Activated T-cell treated with anti-CD3 and anti-CD28 coated beads, Interleukin-2, amount 50 U/mL, for 48 hours (primary cell): ENCODE measurements around the gene THADA.

ENCODE experiments used
- DNase-seq, 2 experiments: peaks; one replicate each; pipeline ENCODE4 v3.0.0-alpha.2; 2020

THADA gene

DNA sequence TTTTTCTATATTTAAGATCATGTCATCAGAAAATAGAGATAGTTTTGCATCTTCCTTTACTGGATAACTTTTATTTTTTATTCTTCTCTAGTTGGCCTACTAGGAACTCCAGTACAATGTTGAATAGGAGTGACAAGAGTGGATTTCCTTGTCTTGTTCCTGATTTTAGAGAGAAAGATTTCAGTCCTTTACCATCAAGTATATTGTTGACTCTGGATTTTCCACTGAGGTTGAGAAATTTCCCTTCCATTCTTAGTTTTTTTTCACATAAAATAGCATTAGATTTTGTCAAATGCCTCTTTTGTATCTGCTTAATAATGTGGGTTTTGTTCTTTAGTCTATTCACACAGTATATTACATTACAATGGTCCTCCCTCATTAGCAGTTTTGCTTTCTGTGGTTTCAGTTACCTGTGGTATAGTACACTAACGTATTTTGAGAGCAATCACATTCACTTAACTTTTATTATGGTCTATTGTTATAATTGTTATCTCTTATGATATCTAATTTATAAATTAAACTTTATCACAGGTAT, 105.5 kb downstream of the THADA start:
- no peak for DNase-seq

DNA sequence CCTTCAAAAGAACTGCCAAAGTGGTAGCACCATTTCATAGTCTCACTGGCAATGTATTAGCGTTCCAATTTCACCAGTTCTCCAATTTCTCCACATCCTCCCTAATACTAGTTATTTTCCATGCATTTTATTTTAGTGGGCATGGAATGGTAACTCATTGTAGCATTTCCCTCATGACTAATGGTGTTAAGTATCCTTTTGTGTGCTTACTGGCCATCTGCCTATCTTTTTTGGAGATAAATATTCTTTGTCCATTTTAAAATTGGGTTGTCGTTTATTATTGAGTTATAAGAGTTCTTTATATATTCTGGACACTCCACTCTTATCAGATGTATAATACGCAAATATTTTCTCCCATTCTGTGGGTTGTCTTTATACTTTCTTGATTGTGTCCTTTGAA, 107.1 kb downstream of the THADA start:
- no peak for DNase-seq

DNA sequence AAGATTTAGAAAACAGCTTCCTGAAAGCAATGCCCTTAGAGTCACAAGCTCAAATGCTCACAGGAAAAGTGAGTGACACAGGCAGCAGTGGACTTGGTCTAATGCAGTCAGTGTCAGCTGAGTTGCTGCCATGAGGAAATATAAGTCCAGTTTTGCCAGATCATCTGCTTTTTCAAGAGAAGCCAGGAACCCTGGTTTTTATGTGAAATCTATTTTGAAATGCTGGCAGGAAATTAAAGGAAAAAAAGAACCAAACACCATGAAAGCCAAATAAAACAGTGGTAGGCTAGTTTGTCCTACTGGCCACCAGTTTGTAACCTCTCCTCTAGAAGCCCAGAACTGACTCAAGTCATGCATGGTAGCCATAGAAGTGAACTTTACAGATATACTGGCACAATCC, 109.2 kb downstream of the THADA start:
- no peak for DNase-seq

DNA sequence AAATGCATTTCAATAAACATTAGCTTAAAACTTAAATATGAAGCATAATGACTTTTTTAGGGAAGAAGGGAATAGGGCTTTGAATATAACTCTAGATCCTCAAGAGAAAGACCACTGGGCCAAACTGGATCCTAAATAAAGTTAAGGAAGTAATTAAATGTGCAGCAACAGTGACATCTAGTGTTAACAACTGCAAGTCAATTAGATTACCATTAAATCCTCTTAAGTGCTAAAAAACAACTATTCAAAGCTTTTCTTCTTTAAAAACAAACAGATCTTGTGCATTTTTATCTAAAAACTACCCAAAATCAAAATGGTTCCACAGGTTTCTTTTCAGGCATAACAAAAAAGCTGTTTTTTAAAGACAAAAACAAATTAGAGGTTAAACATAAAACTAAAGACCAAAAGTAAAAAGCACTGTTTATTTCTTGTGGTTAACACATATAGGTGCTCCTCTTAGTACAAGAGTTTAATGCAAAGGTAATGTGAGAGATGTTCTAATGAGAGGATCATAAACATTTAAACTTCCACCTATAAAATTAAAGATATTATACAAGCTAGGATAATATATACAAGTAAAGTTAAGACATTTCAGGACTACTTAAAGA, 111.4 kb downstream of the THADA start:
- no peak for DNase-seq

DNA sequence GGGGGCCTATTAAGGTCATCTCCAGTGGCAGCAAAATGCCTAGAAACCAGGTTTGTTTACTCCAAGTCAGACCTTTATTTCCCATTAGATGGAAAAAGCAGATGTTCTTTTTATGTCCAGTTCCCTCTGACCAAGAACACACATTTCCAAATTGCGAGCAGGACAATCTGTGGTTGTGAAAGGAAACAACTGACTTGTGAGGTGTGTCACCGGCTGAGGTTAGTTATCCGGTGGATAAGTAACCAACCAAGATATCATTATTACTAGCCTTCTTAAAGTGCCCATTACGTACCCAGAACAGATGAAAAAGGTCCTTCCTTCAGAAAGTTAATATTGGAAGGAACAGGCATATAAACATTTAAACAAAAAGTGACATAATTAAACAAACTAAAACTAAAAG, 112.9 kb downstream of the THADA start:
- DNase-seq, result no peak

DNA sequence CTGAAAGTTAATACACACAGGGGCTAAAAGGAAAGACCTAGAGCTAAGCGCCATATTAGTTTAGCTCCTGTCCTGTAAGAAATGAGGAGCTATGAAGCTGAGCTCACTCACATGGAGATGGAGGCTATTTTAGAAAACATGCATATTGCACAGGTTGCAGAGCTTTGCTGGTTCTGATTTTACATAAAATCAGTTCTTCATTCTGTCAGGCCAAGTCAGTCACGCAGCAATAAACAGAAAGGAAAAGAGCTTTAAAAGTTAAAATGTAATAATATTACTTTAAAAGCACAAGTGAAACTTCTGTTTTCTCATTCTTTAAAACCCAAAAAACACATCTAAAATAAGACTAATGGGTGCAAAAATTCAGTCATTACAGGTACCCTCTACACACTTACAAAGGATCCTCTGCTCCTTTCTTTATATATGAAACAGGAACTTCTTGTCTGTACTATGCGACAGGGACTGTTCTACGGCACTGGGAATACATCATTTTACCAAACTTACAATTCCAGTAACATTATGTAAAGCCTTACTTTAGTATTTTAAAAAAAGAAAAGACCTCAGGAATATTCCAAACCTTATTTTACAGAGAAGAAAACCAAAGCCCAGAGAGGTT, 113.8 kb downstream of the THADA start:
- DNase-seq, result no peak

DNA sequence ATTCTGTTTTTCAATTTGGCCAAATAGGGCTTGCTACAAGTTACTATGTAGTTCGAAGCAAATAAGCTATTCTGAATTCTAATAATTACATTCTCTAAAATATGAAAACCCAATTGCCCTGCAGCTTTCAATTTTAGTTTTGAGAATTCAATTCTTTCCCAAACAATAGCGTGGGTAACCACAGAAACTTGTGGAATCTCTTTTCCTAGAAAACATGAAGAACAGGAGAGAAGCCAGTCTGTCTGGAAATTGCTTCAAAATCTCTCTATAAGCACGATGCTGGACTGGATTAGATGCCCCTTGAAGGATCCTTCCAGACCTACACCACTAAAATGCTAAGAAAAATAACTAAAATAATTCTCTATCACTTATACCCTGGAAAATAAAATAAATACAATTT, 115.0 kb downstream of the THADA start:
- DNase-seq, result no peak

DNA sequence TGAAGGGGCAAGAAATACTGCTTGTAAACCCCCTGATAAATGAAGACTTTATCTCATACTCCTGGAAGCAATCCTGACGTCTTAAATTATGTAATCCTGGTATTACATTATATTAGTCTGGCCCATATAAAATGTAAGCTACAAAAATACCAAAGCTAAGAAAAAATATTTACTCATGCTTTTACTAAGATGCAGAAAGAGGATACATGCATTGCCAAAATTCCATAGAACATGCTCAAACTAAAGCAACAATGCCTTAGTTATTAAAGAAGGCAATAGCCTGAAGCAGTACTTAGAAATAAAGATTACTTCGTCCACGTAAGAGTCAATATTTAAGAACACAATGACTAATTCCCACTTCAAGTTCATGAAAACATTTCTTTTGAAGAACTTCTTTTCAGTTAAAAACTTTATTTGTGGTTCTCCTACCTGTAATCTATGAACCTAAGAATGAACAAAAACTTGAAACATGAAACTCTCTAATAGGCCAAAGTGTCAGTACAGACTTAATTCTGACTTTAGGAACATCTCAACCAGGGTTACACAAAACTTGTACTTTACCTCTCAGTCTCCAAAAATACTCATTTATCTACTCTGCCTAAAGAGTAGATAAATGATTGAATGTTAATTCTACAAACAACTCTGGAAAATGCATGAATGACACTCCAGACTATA, 117.3 kb downstream of the THADA start:
- no peak for DNase-seq

DNA sequence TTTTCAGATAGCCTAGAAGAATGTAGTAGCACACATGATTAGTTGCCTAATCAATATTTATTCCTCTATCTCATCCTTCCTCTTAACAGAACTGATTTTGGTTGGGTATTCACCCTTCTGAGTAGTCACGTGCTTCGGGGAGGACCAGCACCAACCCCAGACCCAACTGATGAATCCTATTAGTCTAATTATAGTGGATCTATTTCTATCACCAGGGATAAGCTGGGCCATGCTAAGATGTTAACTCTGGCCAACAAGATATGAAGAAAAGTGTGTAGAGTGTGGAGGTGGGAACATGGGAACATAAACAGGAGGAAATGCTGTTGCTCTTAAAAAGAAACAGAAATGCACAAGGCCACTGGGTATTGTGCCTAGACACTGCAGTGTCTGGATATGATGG, 119.9 kb downstream of the THADA start:
- DNase-seq, result no peak

DNA sequence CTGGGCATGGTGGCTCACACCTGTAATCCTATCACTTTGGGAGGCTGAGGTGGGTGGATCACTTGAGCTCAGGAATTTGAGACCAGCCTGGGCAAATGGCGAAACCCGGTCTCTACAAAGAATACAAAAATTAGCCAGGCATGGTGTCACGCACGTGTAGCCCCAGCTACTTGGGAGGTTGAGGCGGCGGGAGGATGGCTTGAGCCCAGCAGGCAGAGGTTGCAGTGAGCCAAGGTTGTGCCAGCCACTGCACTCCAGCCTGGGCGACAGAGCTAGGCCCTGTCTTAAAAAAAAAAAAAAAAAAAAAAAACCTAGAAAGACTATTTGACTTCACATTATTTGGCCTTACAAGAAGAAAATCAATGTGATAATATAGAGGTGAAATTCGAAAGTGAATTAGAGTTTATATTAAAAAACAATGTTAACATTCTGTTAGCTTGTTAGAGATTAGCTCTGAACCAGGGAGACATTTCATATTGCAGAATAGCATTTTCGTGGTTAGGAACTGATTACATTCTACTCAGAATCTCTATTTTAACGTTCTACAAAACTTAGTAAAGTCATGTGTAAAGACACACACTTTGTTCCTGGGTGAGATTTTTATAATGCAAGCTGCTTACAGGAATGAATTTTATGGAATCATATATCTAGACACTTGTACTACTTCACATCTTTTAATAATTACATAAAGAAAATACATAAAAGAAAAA, 120.5 kb downstream of the THADA start:
- no peak for DNase-seq

DNA sequence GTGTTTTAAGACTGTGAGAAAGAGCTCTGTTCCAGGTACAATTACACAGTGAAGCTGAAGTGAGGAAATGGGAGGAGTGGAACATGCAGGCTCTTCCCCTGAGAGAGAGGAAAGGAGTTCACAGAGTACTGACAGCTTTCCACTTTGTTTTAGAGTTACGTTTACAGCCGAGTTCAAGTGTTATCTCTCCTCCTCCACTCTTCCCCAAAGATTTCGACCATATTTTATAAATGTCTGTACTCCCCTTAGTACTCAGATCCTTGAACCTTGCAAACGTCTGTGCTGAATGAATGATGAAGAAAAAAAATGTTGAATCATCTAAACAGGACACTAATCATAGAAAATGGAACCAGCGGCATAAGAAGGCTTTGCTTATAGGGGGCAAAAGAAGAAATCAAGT, 121.6 kb downstream of the THADA start:
- no peak for DNase-seq

DNA sequence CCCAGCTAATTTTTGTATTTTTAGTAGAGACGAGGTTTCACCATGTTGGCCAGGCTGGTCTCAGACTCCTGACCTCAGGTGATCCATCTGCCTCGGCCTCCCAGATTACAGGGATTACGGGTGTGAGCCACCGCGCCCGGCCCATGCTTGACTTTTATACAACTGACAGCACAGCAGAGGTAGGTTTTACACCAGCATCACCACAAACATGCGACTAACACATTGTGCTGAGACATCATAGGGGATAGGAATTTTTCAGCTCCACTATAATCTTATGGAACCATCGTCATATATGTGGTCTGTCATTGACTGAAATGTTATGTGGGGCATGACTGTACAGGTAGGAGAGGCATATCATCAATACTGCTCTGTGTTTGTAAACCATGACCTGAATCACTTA, 122.1 kb downstream of the THADA start:
- DNase-seq, result no peak

DNA sequence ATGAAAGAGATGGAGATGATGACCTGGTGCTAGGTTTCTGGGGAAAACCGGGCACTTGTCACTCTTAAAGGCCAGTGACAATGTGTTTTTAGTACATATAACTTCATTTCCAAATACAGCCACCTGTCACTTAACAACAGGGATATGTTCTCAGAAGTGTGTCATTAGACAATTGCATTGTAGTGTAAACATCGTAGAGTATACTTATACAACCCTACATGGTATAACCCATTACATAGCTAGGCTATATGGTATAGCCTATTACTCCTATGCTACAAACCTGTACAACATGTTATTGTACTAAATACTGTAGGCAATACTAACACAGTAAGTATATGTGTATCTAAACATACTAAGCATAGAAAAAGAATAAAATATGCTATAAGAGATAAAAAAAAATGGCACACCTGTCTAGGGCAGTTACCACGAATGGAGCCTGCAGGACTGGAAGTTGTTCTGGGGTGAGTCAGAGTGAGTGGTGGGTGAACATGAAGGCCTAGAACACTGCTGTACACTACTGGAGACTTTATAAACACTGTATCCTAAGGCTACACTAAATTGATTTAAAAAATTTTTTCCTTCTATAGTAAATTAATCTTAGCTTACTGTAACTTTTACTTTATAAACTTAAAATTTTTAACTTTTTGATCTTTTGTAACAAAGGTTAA, 123.2 kb downstream of the THADA start:
- no peak for DNase-seq

DNA sequence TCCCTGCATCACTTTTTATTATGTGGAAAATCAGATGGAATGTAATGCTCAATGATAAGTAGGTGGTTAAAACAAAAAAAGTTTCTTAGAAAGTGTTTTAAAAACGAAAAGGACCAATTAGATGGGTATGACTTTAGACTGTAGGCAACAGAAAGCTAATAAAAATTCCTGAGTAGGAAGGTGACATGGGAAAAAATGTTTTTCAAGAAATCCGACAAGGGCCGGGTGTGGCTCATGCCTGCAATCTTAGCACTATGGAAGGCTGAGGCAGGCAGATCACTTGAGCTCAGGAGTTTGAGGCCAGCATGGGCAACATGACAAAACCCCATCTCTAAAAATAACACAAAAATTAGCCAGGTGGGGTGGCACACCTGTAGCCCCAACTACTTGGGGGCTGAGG, 126.1 kb downstream of the THADA start:
- no peak for DNase-seq

DNA sequence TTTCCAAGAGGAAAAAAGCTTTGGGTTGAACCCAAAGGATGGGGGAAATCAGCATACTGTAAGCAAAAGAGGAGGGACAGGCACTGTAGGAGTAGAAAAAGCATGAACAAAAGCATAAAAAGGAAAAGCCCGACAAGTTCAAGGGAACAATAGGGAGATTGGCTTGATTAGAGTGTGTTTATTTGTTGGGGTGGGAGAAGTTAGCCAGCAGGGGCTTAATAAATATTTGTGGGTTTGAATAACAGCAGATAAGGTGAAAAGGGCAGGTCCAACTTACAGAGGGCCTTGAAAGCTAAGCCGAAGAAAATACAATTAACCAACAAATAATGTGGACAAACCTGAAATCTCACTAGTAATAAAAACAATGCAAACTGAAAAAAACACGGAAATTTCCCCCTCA, 126.7 kb downstream of the THADA start:
- no peak for DNase-seq

DNA sequence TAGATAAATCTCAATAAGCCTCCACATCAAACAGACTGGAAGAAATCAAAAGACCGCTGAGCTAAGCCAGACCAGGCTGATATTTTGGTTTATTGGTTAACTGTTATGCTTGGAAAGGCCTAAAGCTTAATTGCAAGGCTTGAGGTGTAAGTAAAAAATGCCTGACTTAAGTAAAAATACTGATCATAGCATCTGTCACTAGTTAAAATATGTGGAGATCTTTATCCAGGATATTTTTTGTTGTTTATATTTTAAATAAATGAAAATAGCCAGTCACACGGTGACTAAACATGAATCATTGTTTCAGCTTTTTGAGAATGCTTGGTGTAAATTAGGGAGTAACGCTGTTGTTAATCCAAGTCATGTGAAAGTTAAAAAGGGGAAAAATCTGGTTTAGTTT, 127.9 kb downstream of the THADA start:
- DNase-seq, result no peak

DNA sequence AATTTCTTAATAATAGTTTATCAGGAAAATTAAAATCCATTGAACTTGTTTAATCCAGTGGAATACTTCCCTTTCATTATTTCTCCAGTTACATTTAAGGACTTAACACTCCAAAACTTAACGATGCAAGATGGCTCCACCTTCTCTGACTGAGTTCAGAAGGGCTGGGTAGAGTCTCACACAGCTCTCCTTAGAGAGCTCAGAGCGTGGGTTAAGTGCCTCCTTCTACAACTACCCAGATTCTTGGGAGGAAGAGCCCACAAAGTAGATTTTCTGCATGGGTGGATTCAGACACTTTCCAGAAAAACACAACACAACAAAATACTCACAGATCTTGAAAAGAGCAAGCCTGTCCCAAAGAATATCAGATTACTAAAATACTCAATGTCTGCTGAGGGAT, 130.6 kb downstream of the THADA start:
- no peak for DNase-seq

DNA sequence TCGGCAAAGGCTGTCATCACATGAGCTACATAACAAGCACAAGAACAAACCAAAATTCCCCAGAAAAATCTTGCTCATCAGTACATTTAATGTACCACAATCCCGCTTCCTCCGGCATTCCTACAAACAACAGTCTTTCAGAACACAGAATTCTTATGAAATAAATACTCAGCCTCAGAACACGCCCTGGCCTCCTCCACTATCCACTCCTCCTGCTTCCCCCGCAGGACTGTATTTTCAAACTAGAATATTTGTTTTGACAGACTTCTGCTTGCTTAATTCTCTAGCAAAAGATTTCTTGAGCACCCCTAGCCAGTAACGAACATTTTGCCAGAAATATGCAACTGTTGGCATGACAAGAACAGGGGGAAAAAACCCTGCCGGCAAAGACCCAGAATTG, 131.2 kb downstream of the THADA start:
- no peak for DNase-seq

DNA sequence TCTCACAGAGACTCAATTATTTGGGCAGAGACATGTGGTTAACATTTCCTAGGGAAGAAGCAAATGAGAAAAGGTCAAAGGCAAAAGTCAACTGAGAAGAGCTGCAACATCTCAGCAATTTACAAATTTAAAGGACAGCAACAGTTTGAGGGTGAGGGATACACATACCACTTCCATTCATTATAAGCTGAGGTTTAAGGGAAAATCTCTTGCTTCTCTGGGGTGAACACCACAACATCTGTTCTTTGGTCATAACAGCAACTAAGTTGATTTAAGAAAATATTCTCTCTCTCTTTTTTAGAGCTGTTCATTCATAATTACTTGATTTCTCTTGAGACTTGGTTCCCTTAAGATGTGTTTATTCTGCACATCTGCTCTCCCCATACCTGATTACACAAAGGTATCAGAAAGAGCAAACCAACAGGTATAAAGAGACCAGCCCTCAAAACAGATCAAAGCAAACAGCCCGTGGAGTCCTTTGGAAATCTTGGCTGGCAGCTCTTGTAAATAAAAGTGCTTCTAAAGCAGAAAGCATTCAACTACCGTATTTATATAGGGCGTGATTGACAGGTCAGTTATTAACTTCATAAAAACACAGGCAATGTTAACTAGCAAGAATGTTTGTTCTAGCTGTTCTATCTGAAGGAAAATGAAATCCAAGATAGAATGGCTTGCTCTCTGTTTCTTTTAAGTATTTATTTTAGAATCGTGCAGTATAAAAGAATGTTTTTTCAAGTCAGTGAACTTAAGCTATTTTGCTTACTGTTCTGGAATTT, 132.8 kb downstream of the THADA start:
- no peak for DNase-seq

DNA sequence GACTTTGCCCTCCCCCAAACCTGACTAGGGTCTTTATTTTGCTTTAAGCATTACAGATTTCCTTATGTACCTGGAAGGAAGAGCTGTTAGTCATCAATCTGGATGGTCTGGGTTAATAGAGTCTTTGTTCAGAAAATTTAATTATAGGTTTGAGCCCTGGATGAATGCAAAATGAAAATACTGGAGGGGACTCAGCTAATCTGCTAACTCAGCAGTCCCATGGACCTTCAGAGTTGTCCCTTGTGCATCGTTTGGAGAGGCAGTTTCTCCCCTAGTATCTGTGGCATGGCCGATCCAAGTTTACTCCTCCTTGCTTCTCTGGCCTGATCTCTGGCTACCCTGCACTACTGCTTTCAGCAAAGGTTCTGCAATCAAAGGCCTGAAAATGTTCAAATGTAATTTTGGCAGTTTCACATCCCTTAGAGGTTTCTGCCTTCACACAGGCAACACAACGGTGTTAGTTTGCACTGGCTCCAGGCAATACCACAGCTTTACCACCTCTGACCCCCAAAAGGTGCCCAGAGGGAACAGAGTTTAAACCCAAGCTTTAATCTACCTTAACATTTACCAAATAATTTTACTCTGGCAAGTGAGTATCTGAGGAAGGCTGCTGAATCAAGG, 134.3 kb downstream of the THADA start:
- DNase-seq, result no peak

DNA sequence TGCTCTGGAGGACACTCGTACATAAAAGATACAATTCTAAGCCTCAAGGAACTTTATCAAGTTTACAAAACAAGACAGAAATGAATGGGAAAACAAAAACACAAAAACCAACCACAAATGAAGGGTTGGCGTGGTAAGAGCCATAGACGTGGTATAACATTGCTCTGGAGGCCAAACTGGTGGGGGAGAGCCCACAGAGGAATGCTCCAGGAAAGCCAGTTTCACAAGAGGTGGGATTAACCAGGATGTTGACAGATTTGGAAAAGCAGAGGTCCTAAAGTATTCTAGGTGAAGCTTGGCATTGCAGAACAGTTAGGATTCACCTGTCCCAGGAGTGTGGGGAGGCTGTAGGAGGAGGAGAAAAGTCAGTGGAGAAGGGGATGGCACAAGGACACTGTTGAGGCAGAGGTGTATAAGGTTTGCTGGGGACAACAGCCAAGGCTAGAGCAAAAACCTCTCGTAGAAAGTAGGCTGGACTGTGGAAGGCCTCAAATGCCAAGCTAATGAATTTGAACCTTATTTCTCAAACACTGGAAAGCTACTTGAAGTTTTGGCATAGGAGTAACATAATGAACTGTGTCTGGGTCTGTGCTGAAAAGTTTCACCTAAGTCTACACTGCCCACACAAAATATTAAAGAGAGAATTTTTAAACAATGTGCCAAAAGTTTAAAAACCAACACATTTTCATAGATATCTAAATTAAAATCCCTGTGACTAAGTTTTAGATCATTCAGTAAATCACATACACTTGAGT, 135.1 kb downstream of the THADA start:
- no peak for DNase-seq
